ENCODE measurements around the gene KHNYN. TPM values are rescaled to one million over a fixed set of nuclear protein-coding genes. Genes with fewer than 3 reads are reported as not detected.
"Not testable (repeated sequence)": the region's sequence is repeated elsewhere in the genome, so short reads cannot be mapped to it uniquely, and the experiment has no call there.

Gene KHNYN
- total and polyA plus RNA-seq, 5 experiments from 2014 or later = 9.1 to 150 (median 16.9) TPM

- no peak for ATAC-seq
- DNase-seq = no peak
- Mint-ChIP-seq H3K36me3 (peaks cover 0 to 24% (median 6%) of the 10 kb centered on the region in 3 donors), H3K9me3 (peaks cover 0 to 8% (median 0%) of the 10 kb centered on the region in 9 donors), H3K4me1 (peaks cover 21 to 43% (median 38%) of the 10 kb centered on the region in 4 donors), H3K27me3 (no peaks in the 10 kb centered on the region), H3K27ac (peak overlapping the region; percentile 98 to 100 (median 99)), H3K4me3 (peak overlapping the region; percentile 90 to 98 (median 96))
- POLR2A ChIA-PET = interaction anchor here (0.6 to 4.8 kb wide), 5 partner anchors 13 to 316 kb away, joined by 4 to 110 read pairs (median 8); partner anchors contain the start of genes CBLN3, KHNYN, RIPK3 and TINF2
Observed at GRCh38 chr14:24443053-24443665, 13.4 kb downstream of the KHNYN start.

GRCh38 chr14:24450828-24451227 is 21.1 kb downstream of the KHNYN start:
- not testable (repeated sequence) for H3K27ac Mint-ChIP-seq

GRCh38 chr14:24456980-24457379 is 27.2 kb downstream of the KHNYN start:
- Mint-ChIP-seq H3K9me3 (peaks cover 0 to 16% (median 5%) of the 10 kb centered on the region in 9 donors), H3K27me3 (no peaks in the 10 kb centered on the region), H3K4me3 (no peak overlapping the region), H3K27ac (peak overlapping the region in 1 of 10 donors; percentile 36), H3K36me3 (peaks cover 12 to 32% (median 17%) of the 10 kb centered on the region in 3 donors), H3K4me1 (peaks cover 2 to 6% (median 3%) of the 10 kb centered on the region in 4 donors)
- no peak for DNase-seq
- POLR2A ChIA-PET = no interaction called here
- ATAC-seq = no peak

More at GRCh38 chr14:24450828-24451227, 21.1 kb downstream of the KHNYN start:
- Mint-ChIP-seq H3K9me3 (peaks cover 0 to 10% (median 4%) of the 10 kb centered on the region in 9 donors), H3K36me3 (peaks cover 18 to 33% (median 25%) of the 10 kb centered on the region in 3 donors)
- DNase-seq, ATAC-seq, POLR2A ChIA-PET, H3K4me3 Mint-ChIP-seq, H3K4me1 Mint-ChIP-seq, H3K27me3 Mint-ChIP-seq: not testable (repeated sequence)

GRCh38 chr14:24458736-24459135 is 29.0 kb downstream of the KHNYN start:
- POLR2A ChIA-PET = no interaction called here
- Mint-ChIP-seq H3K27me3 (no peaks in the 10 kb centered on the region), H3K9me3 (peaks cover 0 to 14% (median 5%) of the 10 kb centered on the region in 9 donors), H3K36me3 (peaks cover 3 to 23% (median 16%) of the 10 kb centered on the region in 3 donors), H3K27ac (no peak overlapping the region), H3K4me1 (peaks cover 4 to 9% (median 5%) of the 10 kb centered on the region in 4 donors), H3K4me3 (no peak overlapping the region)
- ATAC-seq (no peak), DNase-seq (no peak)

GRCh38 chr14:24459331-24459730 is 29.6 kb downstream of the KHNYN start:
- H3K4me3 Mint-ChIP-seq = no peak overlapping the region
- DNase-seq (no peak), ATAC-seq (no peak)
- H3K27me3 Mint-ChIP-seq = no peaks in the 10 kb centered on the region
- H3K27ac Mint-ChIP-seq = no peak overlapping the region
- peaks cover 4 to 15% (median 11%) of the 10 kb centered on the region in 4 donors for H3K4me1 Mint-ChIP-seq
- H3K36me3 Mint-ChIP-seq = peaks cover 0 to 18% (median 10%) of the 10 kb centered on the region in 3 donors
- H3K9me3 Mint-ChIP-seq = peaks cover 0 to 11% (median 3%) of the 10 kb centered on the region in 9 donors
- POLR2A ChIA-PET = no interaction called here

GRCh38 chr14:24461336-24461735 is 31.6 kb downstream of the KHNYN start:
- no peak overlapping the region for H3K27ac Mint-ChIP-seq
- POLR2A ChIA-PET = no interaction called here
- DNase-seq (no peak), ATAC-seq (no peak)
- H3K36me3 Mint-ChIP-seq = peaks cover 0 to 14% (median 8%) of the 10 kb centered on the region in 3 donors
- no peak overlapping the region for H3K4me3 Mint-ChIP-seq
- H3K9me3 Mint-ChIP-seq = peaks cover 0 to 8% (median 0%) of the 10 kb centered on the region in 9 donors
- peaks cover 9 to 32% (median 29%) of the 10 kb centered on the region in 4 donors for H3K4me1 Mint-ChIP-seq
- no peaks in the 10 kb centered on the region for H3K27me3 Mint-ChIP-seq

- Mint-ChIP-seq H3K27ac (peak overlapping the region in 3 of 10 donors; percentile 21 to 25 (median 22)), H3K4me3 (peak overlapping the region in 2 of 10 donors; percentile 11 to 64), H3K4me1 (peaks cover 12 to 37% (median 30%) of the 10 kb centered on the region in 4 donors), H3K36me3 (peaks cover 0 to 9% (median 7%) of the 10 kb centered on the region in 3 donors), H3K9me3 (peaks cover 0 to 4% (median 0%) of the 10 kb centered on the region in 9 donors), H3K27me3 (no peaks in the 10 kb centered on the region)
- POLR2A ChIA-PET = no interaction called here
- DNase-seq = no peak
- no peak for ATAC-seq
Observed at GRCh38 chr14:24463017-24463883, 33.5 kb downstream of the KHNYN start.

GRCh38 chr14:24463884-24464785 is 34.4 kb downstream of the KHNYN start:
- H3K4me1 Mint-ChIP-seq = peaks cover 12 to 37% (median 30%) of the 10 kb centered on the region in 4 donors
- peaks cover 0 to 9% (median 7%) of the 10 kb centered on the region in 3 donors for H3K36me3 Mint-ChIP-seq
- no peaks in the 10 kb centered on the region for H3K27me3 Mint-ChIP-seq
- DNase-seq = no peak
- H3K27ac Mint-ChIP-seq = peak overlapping the region in 6 of 10 donors; percentile 21 to 92 (median 55)
- POLR2A ChIA-PET = no interaction called here
- ATAC-seq = no peak
- peaks cover 0 to 4% (median 0%) of the 10 kb centered on the region in 9 donors for H3K9me3 Mint-ChIP-seq
- H3K4me3 Mint-ChIP-seq = peak overlapping the region in 8 of 10 donors; percentile 11 to 76 (median 58)

GRCh38 chr14:24465368-24465767 is 35.6 kb downstream of the KHNYN start:
- peak in 1 of 10 donors; percentile 23 for DNase-seq
- peaks cover 0 to 4% (median 0%) of the 10 kb centered on the region in 9 donors for H3K9me3 Mint-ChIP-seq
- peak overlapping the region in 6 of 10 donors; percentile 4 to 78 (median 48) for H3K27ac Mint-ChIP-seq

GRCh38 chr14:24465805-24466204 is 36.1 kb downstream of the KHNYN start:
- DNase-seq (no peak), ATAC-seq (no peak)
- peaks cover 0 to 9% (median 4%) of the 10 kb centered on the region in 3 donors for H3K36me3 Mint-ChIP-seq
- H3K27ac Mint-ChIP-seq = peak overlapping the region in 2 of 10 donors; percentile 47 to 78
- POLR2A ChIA-PET = no interaction called here
- H3K4me3 Mint-ChIP-seq = peak overlapping the region in 1 of 10 donors; percentile 64
- H3K27me3 Mint-ChIP-seq = no peaks in the 10 kb centered on the region
- peaks cover 0 to 4% (median 0%) of the 10 kb centered on the region in 9 donors for H3K9me3 Mint-ChIP-seq
- peaks cover 12 to 37% (median 30%) of the 10 kb centered on the region in 4 donors for H3K4me1 Mint-ChIP-seq

More at GRCh38 chr14:24465368-24465767, 35.6 kb downstream of the KHNYN start:
- H3K4me1 Mint-ChIP-seq = peaks cover 12 to 37% (median 30%) of the 10 kb centered on the region in 4 donors
- POLR2A ChIA-PET = no interaction called here
- H3K36me3 Mint-ChIP-seq = peaks cover 0 to 9% (median 4%) of the 10 kb centered on the region in 3 donors
- H3K27me3 Mint-ChIP-seq = no peaks in the 10 kb centered on the region
- peak in 1 of 2 donors; percentile 51 for ATAC-seq
- H3K4me3 Mint-ChIP-seq = peak overlapping the region in 5 of 10 donors; percentile 8 to 64 (median 20)

- H3K27me3 Mint-ChIP-seq, POLR2A ChIA-PET, ATAC-seq, DNase-seq, H3K4me3 Mint-ChIP-seq, H3K9me3 Mint-ChIP-seq, H3K27ac Mint-ChIP-seq, H3K36me3 Mint-ChIP-seq: not testable (repeated sequence)
- peaks cover 4 to 19% (median 9%) of the 10 kb centered on the region in 4 donors for H3K4me1 Mint-ChIP-seq
Observed at GRCh38 chr14:24470450-24470849, 40.7 kb downstream of the KHNYN start.

- DNase-seq (no peak), ATAC-seq (no peak)
- H3K9me3 Mint-ChIP-seq = peaks cover 0 to 7% (median 0%) of the 10 kb centered on the region in 9 donors
- no peaks in the 10 kb centered on the region for H3K27me3 Mint-ChIP-seq
- H3K36me3 Mint-ChIP-seq = no peaks in the 10 kb centered on the region
- H3K27ac Mint-ChIP-seq = no peak overlapping the region
- H3K4me1 Mint-ChIP-seq = peaks cover 0 to 2% (median 0%) of the 10 kb centered on the region in 4 donors
- no peak overlapping the region for H3K4me3 Mint-ChIP-seq
- POLR2A ChIA-PET = no interaction called here
Observed at GRCh38 chr14:24473211-24473610, 43.5 kb downstream of the KHNYN start.
